Measurements from ENCODE around the gene GALNT2. TPM values are rescaled to one million over a fixed set of nuclear protein-coding genes. Genes with fewer than 3 reads are reported as not detected.

Gene GALNT2
- total and polyA plus RNA-seq, 9 donors, result 38.6 to 142 (median 83.7) TPM

DNA sequence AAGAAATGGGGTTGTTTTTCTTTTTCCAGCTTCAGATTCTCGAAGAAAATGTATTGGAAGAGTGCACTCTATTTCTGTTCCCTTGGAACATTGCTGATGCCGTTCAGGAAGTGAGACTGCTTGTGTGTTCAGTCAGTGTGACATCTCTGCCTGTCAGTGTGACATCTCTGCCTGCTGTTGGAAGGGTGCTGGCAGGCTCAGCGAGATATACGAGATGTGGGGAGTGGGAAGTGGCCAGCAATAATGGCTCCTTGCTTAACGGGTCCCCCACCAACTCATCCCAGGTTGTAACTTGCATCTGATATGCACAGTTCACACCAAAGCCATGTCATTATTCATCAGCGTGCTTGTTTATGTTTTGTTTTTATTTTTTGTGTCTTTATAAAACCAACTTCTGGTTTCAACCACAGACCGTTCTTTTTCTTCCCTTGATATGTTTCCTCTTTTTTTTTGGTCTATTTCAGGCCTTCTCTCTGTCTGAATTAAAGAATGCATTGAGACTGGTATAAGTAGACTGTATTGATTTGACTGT is 145.4 kb downstream of the GALNT2 start:
- H3K4me3 ChIP-seq, result no peak overlapping the region
- H3K36me3 ChIP-seq, result no peaks in the 10 kb centered on the region
- no peak for DNase-seq
- no peaks in the 10 kb centered on the region for H3K27me3 ChIP-seq
- WGBS, 3 donors, result 77 to 88% (median 78%) methylated on average over 7 of the region's 7 CpGs
- H3K9me3 ChIP-seq, result no peaks in the 10 kb centered on the region
- intact Hi-C loops (cut with DNase I), result no loop called here
- TF ChIP-seq, protein P1, sequence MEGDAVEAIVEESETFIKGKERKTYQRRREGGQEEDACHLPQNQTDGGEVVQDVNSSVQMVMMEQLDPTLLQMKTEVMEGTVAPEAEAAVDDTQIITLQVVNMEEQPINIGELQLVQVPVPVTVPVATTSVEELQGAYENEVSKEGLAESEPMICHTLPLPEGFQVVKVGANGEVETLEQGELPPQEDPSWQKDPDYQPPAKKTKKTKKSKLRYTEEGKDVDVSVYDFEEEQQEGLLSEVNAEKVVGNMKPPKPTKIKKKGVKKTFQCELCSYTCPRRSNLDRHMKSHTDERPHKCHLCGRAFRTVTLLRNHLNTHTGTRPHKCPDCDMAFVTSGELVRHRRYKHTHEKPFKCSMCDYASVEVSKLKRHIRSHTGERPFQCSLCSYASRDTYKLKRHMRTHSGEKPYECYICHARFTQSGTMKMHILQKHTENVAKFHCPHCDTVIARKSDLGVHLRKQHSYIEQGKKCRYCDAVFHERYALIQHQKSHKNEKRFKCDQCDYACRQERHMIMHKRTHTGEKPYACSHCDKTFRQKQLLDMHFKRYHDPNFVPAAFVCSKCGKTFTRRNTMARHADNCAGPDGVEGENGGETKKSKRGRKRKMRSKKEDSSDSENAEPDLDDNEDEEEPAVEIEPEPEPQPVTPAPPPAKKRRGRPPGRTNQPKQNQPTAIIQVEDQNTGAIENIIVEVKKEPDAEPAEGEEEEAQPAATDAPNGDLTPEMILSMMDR (IDR thresholded peaks at IDR 0.05), result no peak
- TF ChIP-seq EP300 (IDR thresholded peaks at IDR 0.05) (no peak), POLR2A (IDR thresholded peaks at IDR 0.05) (no peak)
- peaks cover 10% of the 10 kb centered on the region for H3K4me1 ChIP-seq (ENCODE audit: insufficient read depth)
- no peak overlapping the region for H3K27ac ChIP-seq

DNA sequence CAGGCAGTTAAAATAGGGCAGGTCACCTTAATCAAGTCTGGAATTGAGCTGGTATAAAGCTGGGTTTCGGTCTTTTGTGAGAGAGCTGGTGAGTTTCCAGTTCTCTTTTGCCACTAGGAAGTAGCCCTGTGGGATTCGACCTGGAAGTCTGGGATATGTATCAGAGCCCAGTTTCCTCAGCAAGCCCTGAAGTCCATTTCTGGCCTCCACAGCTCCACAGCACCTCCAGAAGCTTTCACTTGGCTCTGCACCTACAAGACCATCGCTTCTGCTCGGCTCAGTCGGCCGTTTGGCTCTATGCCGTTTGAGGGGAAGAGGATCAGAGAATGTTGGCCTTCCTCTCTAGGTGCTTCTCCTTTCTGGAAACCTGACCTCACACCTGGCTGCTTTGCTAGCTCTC is 148.0 kb downstream of the GALNT2 start:
- DNase-seq, result peak; percentile 60 to 69 (median 67)
- H3K4me1 ChIP-seq (ENCODE audit: insufficient read depth), result peaks cover 9% of the 10 kb centered on the region
- H3K27me3 ChIP-seq, result no peaks in the 10 kb centered on the region
- H3K4me3 ChIP-seq, result no peak overlapping the region
- intact Hi-C loops (cut with DNase I), result no loop called here
- TF ChIP-seq POLR2A (IDR thresholded peaks at IDR 0.05), result no peak
- TF ChIP-seq, protein P1 (IDR thresholded peaks at IDR 0.05), result peak in 2 of 3 donors; percentile 42 to 44
- no peaks in the 10 kb centered on the region for H3K9me3 ChIP-seq
- peak overlapping the region in 1 of 2 donors; percentile 16 for H3K27ac ChIP-seq
- WGBS, 3 donors, result 12 to 22% (median 13%) methylated on average over 7 of the region's 7 CpGs
- no peaks in the 10 kb centered on the region for H3K36me3 ChIP-seq

DNA sequence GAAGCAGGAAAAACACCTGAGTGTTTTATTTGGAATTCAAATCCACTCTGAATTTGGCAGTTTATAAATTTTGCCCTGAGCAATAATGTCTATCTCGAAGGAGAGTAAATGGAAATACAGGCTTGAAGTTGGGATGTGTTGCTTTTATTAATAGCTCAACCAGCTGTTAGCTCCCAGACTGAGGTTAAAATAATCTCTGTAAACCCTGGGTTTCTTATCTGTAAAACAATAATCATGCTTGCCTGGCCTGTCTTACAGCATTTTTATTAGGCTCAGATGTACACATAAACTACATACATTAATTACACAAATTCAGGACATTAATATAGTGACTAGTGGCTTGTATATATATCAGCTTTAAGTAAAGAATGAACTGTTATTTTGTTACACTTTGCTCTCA is 148.5 kb downstream of the GALNT2 start:
- no peaks in the 10 kb centered on the region for H3K9me3 ChIP-seq
- no peak overlapping the region for H3K27ac ChIP-seq
- H3K4me1 ChIP-seq (ENCODE audit: insufficient read depth), result peaks cover 9% of the 10 kb centered on the region
- intact Hi-C loops (cut with DNase I), result no loop called here
- H3K4me3 ChIP-seq, result no peak overlapping the region
- WGBS, 3 donors, result 11 to 41% (median 15%) methylated on average over 1 of the region's 1 CpG
- DNase-seq, result no peak
- TF ChIP-seq POLR2A (IDR thresholded peaks at IDR 0.05), result no peak
- TF ChIP-seq, protein P1 (IDR thresholded peaks at IDR 0.05), result no peak
- TF ChIP-seq EP300 (IDR thresholded peaks at IDR 0.05), result no peak
- H3K27me3 ChIP-seq, result no peaks in the 10 kb centered on the region
- no peaks in the 10 kb centered on the region for H3K36me3 ChIP-seq

DNA sequence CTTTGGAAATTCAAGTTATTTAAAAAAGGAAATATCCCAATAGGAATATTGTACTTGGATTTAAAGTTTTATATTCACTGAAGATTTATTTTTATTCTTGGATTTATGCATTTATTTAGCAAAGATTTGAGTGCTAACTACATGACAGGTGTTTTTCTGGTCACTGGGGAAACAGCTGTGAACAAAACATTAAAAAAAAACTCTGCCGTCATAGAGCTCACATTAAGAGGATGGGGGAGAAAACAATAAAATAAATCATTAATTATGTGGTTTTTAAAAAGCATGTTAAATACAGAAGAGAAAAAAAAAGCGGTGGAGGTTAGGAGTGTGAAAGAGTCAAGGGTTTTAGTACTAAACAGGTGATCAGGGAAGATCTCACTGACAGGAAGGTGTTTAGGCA is 149.9 kb downstream of the GALNT2 start:
- no peak overlapping the region for H3K27ac ChIP-seq
- WGBS, 3 donors, result 88 to 94% (median 93%) methylated on average over 2 of the region's 2 CpGs

More for the DNA sequence above, 149.9 kb downstream of the GALNT2 start:
- TF ChIP-seq, protein P1 (IDR thresholded peaks at IDR 0.05), result no peak
- no peak for TF ChIP-seq POLR2A (IDR thresholded peaks at IDR 0.05)
- TF ChIP-seq EP300 (IDR thresholded peaks at IDR 0.05), result no peak
- intact Hi-C loops (cut with DNase I), result no loop called here
- H3K4me3 ChIP-seq, result no peak overlapping the region
- no peaks in the 10 kb centered on the region for H3K36me3 ChIP-seq
- no peaks in the 10 kb centered on the region for H3K27me3 ChIP-seq
- no peak for DNase-seq
- no peaks in the 10 kb centered on the region for H3K9me3 ChIP-seq
- peaks cover 4% of the 10 kb centered on the region for H3K4me1 ChIP-seq (ENCODE audit: insufficient read depth)

Measured in ovary (tissue), 9 donors.